Measurements from ENCODE around the gene S100A11. TPM values are rescaled to one million over a fixed set of nuclear protein-coding genes. Genes with fewer than 3 reads are reported as not detected.

S100A11 gene
- total RNA-seq, 1 experiment from 2014 or later, result 326 TPM

- DNase-seq (ENCODE audit: low spot score), result peak; percentile 2
Measured at GRCh38 chr1:151985768-151986167, 51.0 kb downstream of the S100A11 start.

DNA sequence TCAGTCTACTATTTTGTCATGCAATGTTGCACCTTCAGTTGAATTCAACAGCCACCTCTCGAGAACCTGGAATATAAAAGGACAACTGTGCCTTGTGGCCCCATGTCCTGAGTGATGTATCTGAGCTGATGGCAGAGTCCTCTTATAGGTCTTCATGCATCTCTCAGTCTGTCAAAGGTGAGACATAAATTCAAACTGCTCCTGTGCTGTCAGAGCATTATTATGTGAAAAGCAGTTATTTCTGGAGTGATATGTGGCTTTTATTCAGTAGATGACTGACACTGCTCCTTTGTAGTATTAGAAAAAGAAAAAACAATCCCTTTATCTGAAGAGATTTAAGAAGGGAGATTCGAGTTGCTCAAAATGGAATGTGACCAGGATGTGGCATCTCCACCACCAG lies 51.5 kb downstream of the S100A11 start:
- DNase-seq (ENCODE audit: low spot score), result peak; percentile 4

DNA sequence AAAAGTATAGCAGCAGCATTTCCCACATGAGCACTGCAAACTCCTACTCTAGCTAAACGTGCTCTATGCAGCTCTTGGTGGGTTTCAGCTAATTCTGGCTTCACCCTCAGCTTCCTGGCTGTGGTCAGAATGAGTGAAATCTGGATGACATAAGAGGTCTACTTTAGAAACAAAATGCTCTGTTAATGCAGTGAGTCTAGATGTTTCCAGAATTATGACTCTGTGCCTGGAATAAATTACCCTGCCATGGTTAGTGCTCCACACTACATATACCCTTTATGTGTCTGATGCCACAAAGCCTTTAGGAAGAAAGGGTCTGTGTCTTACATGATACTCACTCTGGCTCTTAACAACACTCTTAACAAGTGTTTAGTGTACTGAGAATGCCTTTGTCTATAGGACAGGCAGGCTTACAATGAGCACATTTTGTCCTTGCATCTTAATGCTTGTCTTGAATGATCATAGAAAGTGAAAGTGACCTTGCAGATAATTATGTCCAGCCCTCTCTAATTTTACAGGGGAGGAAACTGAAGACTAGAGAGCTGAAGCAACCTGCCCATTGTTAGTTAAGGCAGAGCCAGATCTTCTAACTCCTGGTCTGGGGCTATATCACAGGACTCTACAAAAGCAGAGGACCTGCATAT lies 52.4 kb downstream of the S100A11 start:
- DNase-seq (ENCODE audit: low spot score), result peak; percentile 22

Small RNAs within 50 kb of the gene (small RNA-seq; reads per million reads assigned to genes)
- not detected for gene SPTLC1P4

Other genes with a start within 250 kb of the S100A11 start
- 6.8 and 9.3 TPM in 2 replicates for gene TDRKH, start 246.5 kb downstream of the S100A11 start, total RNA-seq (2014; rRNA removed; shearing (Covaris generic))
- not detected in 2 replicates for gene LINGO4, start 231.6 kb downstream of the S100A11 start, total RNA-seq (2014; rRNA removed; shearing (Covaris generic))
- gene RORC, start 205.2 kb downstream of the S100A11 start, total RNA-seq (2014; rRNA removed; shearing (Covaris generic)), result 0.33 and 1.1 TPM in 2 replicates
- gene C2CD4D, start 197.2 kb downstream of the S100A11 start, total RNA-seq (2014; rRNA removed; shearing (Covaris generic)), result 3.5 and 5.2 TPM in 2 replicates
- not detected in 2 replicates for gene THEM5, start 183.3 kb downstream of the S100A11 start, total RNA-seq (2014; rRNA removed; shearing (Covaris generic))
- gene THEM4, start 127.5 kb downstream of the S100A11 start, total RNA-seq (2014; rRNA removed; shearing (Covaris generic)), result 12.2 and 14.8 TPM in 2 replicates
- gene S100A10, start 43.1 kb downstream of the S100A11 start, total RNA-seq (2014; rRNA removed; shearing (Covaris generic)), result 279 and 305 TPM in 2 replicates
- gene TCHHL1, start 52.1 kb upstream of the S100A11 start, total RNA-seq (2014; rRNA removed; shearing (Covaris generic)), result not detected in 2 replicates
- gene TCHH, start 78.4 kb upstream of the S100A11 start, total RNA-seq (2014; rRNA removed; shearing (Covaris generic)), result 0.03 TPM in 1 of 2 replicates, not detected in the other
- gene RPTN, start 122.2 kb upstream of the S100A11 start, total RNA-seq (2014; rRNA removed; shearing (Covaris generic)), result not detected in 2 replicates
- gene HRNR, start 187.2 kb upstream of the S100A11 start, total RNA-seq (2014; rRNA removed; shearing (Covaris generic)), result not detected in 2 replicates